ENCODE results near the gene KLHL5. TPM values are rescaled to one million over a fixed set of nuclear protein-coding genes. Genes with fewer than 3 reads are reported as not detected.
A peak's percentile ranks its signal among the peaks of the same experiment; 100 is the strongest.

Gene KLHL5
- total RNA-seq, 2 donors from 2014 or later = 25.1 to 41.1 TPM

DNA sequence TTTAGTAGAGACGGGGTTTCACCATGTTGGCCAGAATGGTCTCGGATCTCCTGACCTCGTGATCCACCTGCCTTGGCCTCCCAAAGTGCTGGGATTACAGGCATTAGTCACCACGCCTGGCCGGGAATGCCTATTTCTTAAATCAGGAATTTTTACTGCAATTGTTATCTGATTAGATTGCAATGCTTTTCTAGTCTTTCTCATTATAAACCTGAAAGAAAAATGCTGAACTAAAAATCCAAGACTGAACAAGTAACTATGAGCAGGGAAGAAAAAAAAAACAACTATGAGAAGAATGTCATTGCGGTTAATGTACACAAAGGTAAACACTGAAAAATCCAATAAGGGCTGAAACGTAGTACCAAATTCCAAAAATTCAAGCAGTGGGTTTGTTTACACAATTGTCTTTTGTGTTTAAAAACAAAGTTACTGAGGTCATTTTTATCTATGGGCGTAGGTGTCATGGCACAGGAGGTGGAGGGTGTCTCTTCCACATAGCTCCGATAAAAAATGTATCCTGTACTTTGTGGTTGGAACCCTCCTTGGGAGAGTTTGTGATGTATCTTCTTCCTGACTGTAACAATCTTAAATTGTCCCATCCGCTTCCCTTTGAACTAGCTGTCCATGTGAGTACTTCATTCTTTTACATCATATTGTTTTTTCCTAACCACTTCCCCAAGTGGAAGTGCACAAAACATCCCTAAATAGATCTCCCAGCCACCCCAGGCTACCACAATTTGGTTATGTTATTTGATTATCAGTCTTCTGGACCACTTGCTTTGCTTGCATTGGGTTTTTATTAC is 18.8 kb upstream of the KLHL5 start:
- no peak for TF ChIP-seq CTCF (conservative IDR thresholded peaks at IDR 0.05)
- Mint-ChIP-seq H3K4me1 (peaks cover 22% of the 10 kb centered on the region), H3K27me3 (ENCODE audit: insufficient read depth) (no peaks in the 10 kb centered on the region), H3K36me3 (ENCODE audit: low read depth) (no peaks in the 10 kb centered on the region), H3K4me3 (peak overlapping the region; percentile 83), H3K27ac (peak overlapping the region; percentile 95), H3K9me3 (no peaks in the 10 kb centered on the region)
- DNase-seq = no peak
- WGBS, 2 experiments (ENCODE audit: insufficient coverage in 1 of 2, insufficient read length in 1 of 2) = 89 to 90% methylated on average over 8 to 10 of the region's 10 CpGs
- no peaks in the 10 kb centered on the region for H3K4me1 ChIP-seq (ENCODE audit: control insufficient read depth, insufficient read depth, low read length)
- no peak overlapping the region for H3K9ac ChIP-seq (ENCODE audit: extremely low read depth, low read length, poor library complexity, severe bottlenecking)
- no peaks in the 10 kb centered on the region for H3K27me3 ChIP-seq (ENCODE audit: control insufficient read depth, insufficient read depth, low read length, poor library complexity, severe bottlenecking)
- H3K27ac ChIP-seq (ENCODE audit: low read depth, low read length) = no peak overlapping the region
- peak overlapping the region; percentile 93 for H3K4me3 ChIP-seq (ENCODE audit: low read length)
- H3K9me3 ChIP-seq (ENCODE audit: control insufficient read depth, low read length) = no peaks in the 10 kb centered on the region
- H3K36me3 ChIP-seq (ENCODE audit: control insufficient read depth, insufficient read depth, low read length) = no peaks in the 10 kb centered on the region

GRCh38 chr4:39043861-39044363 is 18.1 kb upstream of the KLHL5 start:
- Histone ChIP-seq H3K4me3 (ENCODE audit: low read length) (peak overlapping the region; percentile 93), H3K4me1 (ENCODE audit: control insufficient read depth, insufficient read depth, low read length) (no peaks in the 10 kb centered on the region), H3K9ac (ENCODE audit: extremely low read depth, low read length, poor library complexity, severe bottlenecking) (peak overlapping the region; percentile 54), H3K27ac (ENCODE audit: low read depth, low read length) (peak overlapping the region; percentile 50), H3K9me3 (ENCODE audit: control insufficient read depth, low read length) (no peaks in the 10 kb centered on the region), H3K27me3 (ENCODE audit: control insufficient read depth, insufficient read depth, low read length, poor library complexity, severe bottlenecking) (no peaks in the 10 kb centered on the region), H3K36me3 (ENCODE audit: control insufficient read depth, insufficient read depth, low read length) (no peaks in the 10 kb centered on the region)
- Mint-ChIP-seq H3K9me3 (no peaks in the 10 kb centered on the region), H3K27me3 (ENCODE audit: insufficient read depth) (no peaks in the 10 kb centered on the region), H3K36me3 (ENCODE audit: low read depth) (no peaks in the 10 kb centered on the region), H3K4me1 (peaks cover 22% of the 10 kb centered on the region), H3K27ac (peak overlapping the region; percentile 95), H3K4me3 (peak overlapping the region; percentile 83)
- 31 to 53% methylated on average over 3 to 8 of the region's 8 CpGs for WGBS, 2 experiments (ENCODE audit: insufficient coverage in 1 of 2, insufficient read length in 1 of 2)
- DNase-seq = no peak
- no peak for TF ChIP-seq CTCF (conservative IDR thresholded peaks at IDR 0.05)

DNA sequence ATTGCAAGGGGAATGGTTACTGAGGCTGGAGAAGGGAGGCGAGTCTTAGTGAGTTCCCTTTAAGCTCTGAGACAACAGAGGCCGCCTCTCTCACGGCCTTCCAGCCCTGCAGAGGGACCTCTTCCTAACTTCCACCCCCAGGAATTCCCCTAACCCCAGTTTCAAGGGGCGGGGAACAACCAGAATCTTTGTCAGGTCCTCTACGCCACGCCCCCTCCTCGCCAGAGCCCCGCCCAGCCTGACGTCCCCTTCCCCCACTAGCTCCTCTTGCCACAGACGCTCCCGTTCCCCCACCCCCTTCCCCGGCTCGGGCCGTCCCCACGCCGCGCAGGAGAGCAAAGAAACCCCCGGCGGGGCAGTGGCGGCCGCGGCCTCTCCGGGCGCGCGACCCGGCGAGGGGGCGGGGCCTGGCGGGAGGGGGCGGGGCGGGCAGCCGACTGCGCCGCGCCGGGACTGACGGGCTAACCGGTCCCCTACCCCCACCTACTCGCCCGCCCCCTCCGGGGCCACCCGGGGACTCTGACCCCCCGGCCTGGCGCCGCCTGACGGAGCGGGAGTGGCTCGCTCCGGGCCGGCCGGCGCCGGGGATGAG is 17.6 kb upstream of the KLHL5 start:
- no peaks in the 10 kb centered on the region for H3K9me3 ChIP-seq (ENCODE audit: control insufficient read depth, low read length)
- WGBS, 2 experiments (ENCODE audit: insufficient coverage in 1 of 2, insufficient read length in 1 of 2) = 0% methylated on average over 3 to 54 of the region's 54 CpGs
- peak overlapping the region; percentile 50 for H3K27ac ChIP-seq (ENCODE audit: low read depth, low read length)
- Mint-ChIP-seq H3K36me3 (ENCODE audit: low read depth) (no peaks in the 10 kb centered on the region), H3K27ac (peak overlapping the region; percentile 95), H3K4me3 (peak overlapping the region; percentile 83), H3K27me3 (ENCODE audit: insufficient read depth) (no peaks in the 10 kb centered on the region), H3K4me1 (peaks cover 22% of the 10 kb centered on the region), H3K9me3 (no peaks in the 10 kb centered on the region)
- H3K9ac ChIP-seq (ENCODE audit: extremely low read depth, low read length, poor library complexity, severe bottlenecking) = peak overlapping the region; percentile 54
- peak; percentile 29 for TF ChIP-seq CTCF (conservative IDR thresholded peaks at IDR 0.05)
- H3K4me1 ChIP-seq (ENCODE audit: control insufficient read depth, insufficient read depth, low read length) = no peaks in the 10 kb centered on the region
- H3K36me3 ChIP-seq (ENCODE audit: control insufficient read depth, insufficient read depth, low read length) = no peaks in the 10 kb centered on the region
- H3K4me3 ChIP-seq (ENCODE audit: low read length) = peak overlapping the region; percentile 93
- no peaks in the 10 kb centered on the region for H3K27me3 ChIP-seq (ENCODE audit: control insufficient read depth, insufficient read depth, low read length, poor library complexity, severe bottlenecking)
- peak; percentile 97 for DNase-seq
